ENCODE data around the gene RXFP2. TPM values are rescaled to one million over a fixed set of nuclear protein-coding genes. Genes with fewer than 3 reads are reported as not detected.

The RXFP2 gene
- total RNA-seq, 1 donor from 2014 or later, result not detected

- DNase-seq (ENCODE audit: low read depth in 2 of 2), result no peak
These were observed 28.0 kb downstream of the RXFP2 start for GRCh38 chr13:31767175-31767900.

GRCh38 chr13:31768351-31768750, 29.0 kb downstream of the RXFP2 start:
- DNase-seq (ENCODE audit: low read depth in 2 of 2), result no peak

GRCh38 chr13:31769575-31769974, 30.2 kb downstream of the RXFP2 start:
- no peak for DNase-seq (ENCODE audit: low read depth in 2 of 2)

- DNase-seq (ENCODE audit: low read depth in 2 of 2), result no peak
These were observed 32.9 kb downstream of the RXFP2 start for GRCh38 chr13:31772231-31772630.

- DNase-seq (ENCODE audit: low read depth in 2 of 2), result peak in 1 of 2 donors; percentile 68
These were observed 34.2 kb downstream of the RXFP2 start for GRCh38 chr13:31773538-31773937.

- DNase-seq (ENCODE audit: low read depth in 2 of 2), result peak in 1 of 2 donors; percentile 3
These were observed 34.9 kb downstream of the RXFP2 start for GRCh38 chr13:31774186-31774750.

GRCh38 chr13:31775148-31775547, 35.8 kb downstream of the RXFP2 start:
- DNase-seq (ENCODE audit: low read depth in 2 of 2), result no peak

- no peak for DNase-seq (ENCODE audit: low read depth in 2 of 2)
These were observed 36.4 kb downstream of the RXFP2 start for GRCh38 chr13:31775686-31776085.

GRCh38 chr13:31781064-31781463, 41.7 kb downstream of the RXFP2 start:
- no peak for DNase-seq (ENCODE audit: low read depth in 2 of 2)

- DNase-seq (ENCODE audit: low read depth in 2 of 2), result peak in 1 of 2 donors; percentile 5
These were observed 46.7 kb downstream of the RXFP2 start for GRCh38 chr13:31786011-31786410.

- DNase-seq (ENCODE audit: low read depth in 2 of 2), result no peak
These were observed 51.7 kb downstream of the RXFP2 start for GRCh38 chr13:31790992-31791391.

- DNase-seq (ENCODE audit: low read depth in 2 of 2), result peak; percentile 30 to 68
These were observed 53.9 kb downstream of the RXFP2 start for GRCh38 chr13:31793246-31793645.

GRCh38 chr13:31794452-31794851, 55.1 kb downstream of the RXFP2 start:
- no peak for DNase-seq (ENCODE audit: low read depth in 2 of 2)

- DNase-seq (ENCODE audit: low read depth in 2 of 2), result peak; percentile 18 to 50
These were observed 57.9 kb downstream of the RXFP2 start for GRCh38 chr13:31797154-31797775.

- DNase-seq (ENCODE audit: low read depth in 2 of 2), result no peak
These were observed 58.9 kb downstream of the RXFP2 start for GRCh38 chr13:31798189-31798588.

- no peak for DNase-seq (ENCODE audit: low read depth in 2 of 2)
These were observed 61.8 kb downstream of the RXFP2 start for GRCh38 chr13:31801088-31801487.

GRCh38 chr13:31803311-31803710, 64.0 kb downstream of the RXFP2 start:
- no peak for DNase-seq (ENCODE audit: low read depth in 2 of 2)

GRCh38 chr13:31805841-31806240, 66.5 kb downstream of the RXFP2 start:
- DNase-seq (ENCODE audit: low read depth in 2 of 2), result no peak

GRCh38 chr13:31807090-31807541, 67.8 kb downstream of the RXFP2 start:
- no peak for DNase-seq (ENCODE audit: low read depth in 2 of 2)

GRCh38 chr13:31814536-31814935, 75.2 kb downstream of the RXFP2 start:
- no peak for DNase-seq (ENCODE audit: low read depth in 2 of 2)

GRCh38 chr13:31815361-31816144, 76.2 kb downstream of the RXFP2 start:
- no peak for DNase-seq (ENCODE audit: low read depth in 2 of 2)

GRCh38 chr13:31818236-31818635, 78.9 kb downstream of the RXFP2 start:
- DNase-seq (ENCODE audit: low read depth in 2 of 2), result no peak

All from dermis microvascular lymphatic vessel endothelial cell (primary cell).